Lower leg skin (tissue), 3 donors: ENCODE measurements around the gene ZNF653.

Experiments
- CTCF ChIP-seq, 3 donors: fragments of 450-650 bp; IDR thresholded peaks; one replicate each; pipeline ENCODE4 v1.5.1; 2016; ENCODE audit warnings: antibody characterized with exemption in 3 of 3, mild to moderate bottlenecking in 3 of 3, moderate library complexity in 2 of 3
- POLR2A ChIP-seq, 2 donors: fragments of 450-650 bp; IDR thresholded peaks; one replicate each; pipeline ENCODE4 v1.6.1; 2016 to 2017; ENCODE audit warnings: antibody characterized with exemption in 2 of 2, mild to moderate bottlenecking in 1 of 2, moderate library complexity in 1 of 2

GRCh38 chr19:11528551-11529341 lies 23.1 kb upstream of the ZNF653 start, which contains the start of gene ECSIT:
- peak in 1 of 3 donors; percentile 9 for TF ChIP-seq CTCF (IDR thresholded peaks at IDR 0.05)
- TF ChIP-seq POLR2A (IDR thresholded peaks at IDR 0.05) = no peak
